CD14-positive monocyte (primary cell): ENCODE measurements around the gene ORAI1. TPM values are rescaled to one million over a fixed set of nuclear protein-coding genes. Genes with fewer than 3 reads are reported as not detected.
"Not testable (repeated sequence)": the region's sequence is repeated elsewhere in the genome, so short reads cannot be mapped to it uniquely, and the experiment has no call there.

Experiments used
- DNase-seq, 3 donors: peaks; one replicate each; pipeline ENCODE4 v3.0.0-alpha.2; 2011 to 2022
- H2AFZ ChIP-seq: 2 replicates; pipeline ENCODE4 v1.6.0; 2012; ENCODE audit warnings: mild to moderate bottlenecking, low read depth, low read length, inconsistent platforms; ENCODE audit not compliant: insufficient read depth, poor library complexity, severe bottlenecking
- H3K27ac ChIP-seq, 2 donors: 1 replicate in 1 of 2; 2 replicates in 1 of 2; pipeline ENCODE4 v1.5.1; 2012 to 2013; ENCODE audit warnings: low read length in 2 of 2, control low read depth in 1 of 2, inconsistent platforms in 1 of 2, low read depth in 1 of 2, mild to moderate bottlenecking in 1 of 2
- H3K27me3 ChIP-seq, 2 donors: one replicate each; pipeline versions ENCODE4 v1.6.0 to v1.6.1; 2011 to 2013; ENCODE audit warnings: low read length in 2 of 2; ENCODE audit not compliant: control insufficient read depth in 2 of 2, insufficient read depth in 2 of 2
- H3K36me3 ChIP-seq, 2 donors: replicated peaks in 1 of 2; 1 replicate in 1 of 2; 2 replicates in 1 of 2; pipeline versions ENCODE4 v1.5.1 to v1.6.1; 2012 to 2013; ENCODE audit warnings: low read length in 2 of 2, control low read depth in 1 of 2, inconsistent platforms in 1 of 2, mild to moderate bottlenecking in 1 of 2; ENCODE audit not compliant: insufficient read depth in 2 of 2, control insufficient read depth in 1 of 2
- H3K4me1 ChIP-seq, 2 donors: 1 replicate in 1 of 2; 2 replicates in 1 of 2; pipeline versions ENCODE4 v1.5.1 to v1.6.1; 2012 to 2013; ENCODE audit warnings: low read length in 2 of 2, control low read depth in 1 of 2, inconsistent platforms in 1 of 2, mild to moderate bottlenecking in 1 of 2, moderate library complexity in 1 of 2; ENCODE audit not compliant: insufficient read depth in 2 of 2, control insufficient read depth in 1 of 2
- H3K4me2 ChIP-seq: replicated peaks from 2 replicates; pipeline ENCODE3; 2012; ENCODE audit warnings: low read length, moderate library complexity, mild to moderate bottlenecking; ENCODE audit not compliant: poor library complexity, severe bottlenecking; ENCODE audit errors: extremely low read depth
- H3K4me3 ChIP-seq, 3 experiments: fragments of 200-600 bp in 1 of 3; sonication (generic) in 1 of 3; replicated peaks in 1 of 3; 1 replicate in 2 of 3; 2 replicates in 1 of 3; pipeline ENCODE4 v1.5.1; 2011 to 2013; ENCODE audit warnings: low read length in 3 of 3, mild to moderate bottlenecking in 3 of 3, control low read depth in 2 of 3, low read depth in 2 of 3, inconsistent platforms in 1 of 3, moderate library complexity in 1 of 3
- H3K79me2 ChIP-seq: 2 replicates; pipeline ENCODE4 v1.6.0; 2012; ENCODE audit warnings: mild to moderate bottlenecking, control low read depth, inconsistent platforms, low read length, moderate library complexity; ENCODE audit not compliant: insufficient read depth
- H3K9ac ChIP-seq: 2 replicates; pipeline ENCODE4 v1.6.0; 2017; ENCODE audit warnings: low read length, mild to moderate bottlenecking; ENCODE audit not compliant: insufficient read depth, poor library complexity, severe bottlenecking
- H3K9me3 ChIP-seq, 2 donors: replicated peaks in 1 of 2; 1 replicate in 1 of 2; 2 replicates in 1 of 2; pipeline versions ENCODE4 v1.5.1 to v1.6.1; 2012 to 2013; ENCODE audit warnings: low read length in 2 of 2, control low read depth in 1 of 2; ENCODE audit not compliant: control insufficient read depth in 1 of 2, insufficient read depth in 1 of 2
- H4K20me1 ChIP-seq: 2 replicates; pipeline ENCODE4 v1.6.0; 2012; ENCODE audit warnings: mild to moderate bottlenecking, low read length, control low read depth, moderate library complexity; ENCODE audit not compliant: insufficient read depth
- H3K27ac Mint-ChIP-seq, 7 donors: one replicate each; pipeline ENCODE4 v1.8.0; 2020; ENCODE audit warnings: mild to moderate bottlenecking in 7 of 7, mixed read lengths in 7 of 7, moderate library complexity in 6 of 7, inconsistent platforms in 2 of 7
- H3K27me3 Mint-ChIP-seq, 3 donors: one replicate each; pipeline ENCODE4 v1.8.0; 2021 to 2022; ENCODE audit warnings: low read depth in 3 of 3, mild to moderate bottlenecking in 3 of 3, mixed read lengths in 3 of 3, moderate library complexity in 3 of 3, inconsistent platforms in 1 of 3
- H3K36me3 Mint-ChIP-seq, 2 donors: one replicate each; pipeline ENCODE4 v1.8.0; 2020; ENCODE audit warnings: mixed read lengths in 2 of 2, inconsistent platforms in 1 of 2, mild to moderate bottlenecking in 1 of 2
- H3K4me1 Mint-ChIP-seq: one replicate; pipeline ENCODE4 v1.8.0; 2020; ENCODE audit warnings: mild to moderate bottlenecking, mixed read lengths
- H3K4me3 Mint-ChIP-seq, 2 donors: one replicate each; pipeline ENCODE4 v1.8.0; 2020; ENCODE audit warnings: mild to moderate bottlenecking in 2 of 2, mixed read lengths in 2 of 2, moderate library complexity in 1 of 2
- H3K9me3 Mint-ChIP-seq, 7 donors: one replicate each; pipeline ENCODE4 v1.8.0; 2020 to 2022; ENCODE audit warnings: mixed read lengths in 7 of 7, mild to moderate bottlenecking in 6 of 7, moderate library complexity in 6 of 7, inconsistent platforms in 2 of 7
- CTCF ChIP-seq: fragments of 200-600 bp; IDR thresholded peaks from one replicate; pipeline ENCODE4 v1.8.0; 2022; ENCODE audit warnings: antibody characterized with exemption, mild to moderate bottlenecking
- WGBS: methylation state at CpG from one replicate; pipeline ENCODE4 v1.1.5; 2013; ENCODE audit warnings: missing lambda C conversion rate; ENCODE audit not compliant: insufficient coverage; 5-methylcytosine and 5-hydroxymethylcytosine counted together
- intact Hi-C, 2 donors: fragments of 100-400 bp; cut with micrococcal nuclease; formaldehyde crosslinking; loops; one replicate each; pipeline versions ENCODE4 v1.15.0 to v1.15.1; 2023
- polyA plus RNA-seq, 3 donors: library from polyadenylated mRNA; depleted of rRNA in 1 of 3; unstranded in 2 of 3; stranded (reverse) in 1 of 3; fragments of 300-500 nt in 2 of 3; fragments of >200 nt in 1 of 3; fragmentation: Illumina TruSeq in 2 of 3; gene quantifications; 1 replicate in 2 of 3; 2 replicates in 1 of 3; pipeline ENCODE4 v1.2.3, GENCODE V29; 2012 to 2021

Gene ORAI1
- polyA plus RNA-seq, 3 donors: 36.4 to 77.9 (median 54.6) TPM

DNA sequence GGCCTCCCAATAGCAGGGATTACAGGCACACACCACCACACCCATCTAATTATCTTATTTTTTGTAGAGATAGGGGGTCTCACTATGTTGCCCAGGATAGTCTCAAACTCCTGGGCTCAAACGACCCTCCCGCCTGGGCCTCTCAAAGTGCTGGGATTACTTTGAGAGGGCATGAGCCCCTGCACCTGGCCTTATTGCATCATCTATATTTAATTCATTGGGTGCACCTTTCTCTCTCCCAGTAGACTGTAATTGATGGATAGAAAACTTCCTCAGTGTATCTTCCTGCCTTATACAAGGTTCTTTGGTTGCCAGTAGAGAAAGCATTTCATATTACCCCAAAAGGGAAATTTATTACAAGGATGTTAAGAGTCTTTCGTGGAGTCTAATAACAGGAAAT is 52.0 kb downstream of the ORAI1 start:
- Mint-ChIP-seq H3K27ac (no peak overlapping the region), H3K4me3 (no peak overlapping the region), H3K9me3 (no peaks in the 10 kb centered on the region)

GRCh38 chr12:121678716-121679300 is 52.5 kb downstream of the ORAI1 start:
- intact Hi-C loops: no loop called here
- Histone ChIP-seq H4K20me1 (no peaks in the 10 kb centered on the region), H3K27ac (no peak overlapping the region), H3K9me3 (no peaks in the 10 kb centered on the region), H3K4me3 (no peak overlapping the region), H3K4me2 (no peak overlapping the region), H3K4me1 (peaks cover 3% of the 10 kb centered on the region in 2 donors), H3K36me3 (no peaks in the 10 kb centered on the region), H3K27me3 (no peaks in the 10 kb centered on the region), H3K79me2 (no peaks in the 10 kb centered on the region), H3K9ac (no peak overlapping the region), H2AFZ (no peak overlapping the region)
- Mint-ChIP-seq H3K4me3 (no peak overlapping the region), H3K36me3 (no peaks in the 10 kb centered on the region), H3K27me3 (peaks cover 0 to 3% (median 0%) of the 10 kb centered on the region in 3 donors), H3K4me1 (peaks cover 6% of the 10 kb centered on the region), H3K27ac (no peak overlapping the region), H3K9me3 (no peaks in the 10 kb centered on the region)
- DNase-seq: no peak
- WGBS: 92% methylated on average over 3 of the region's 9 CpGs
- TF ChIP-seq CTCF: no peak

More for the DNA sequence above, 52.0 kb downstream of the ORAI1 start:
- Histone ChIP-seq H3K4me1 (peaks cover 3% of the 10 kb centered on the region in 2 donors), H3K79me2 (no peaks in the 10 kb centered on the region), H3K4me3 (no peak overlapping the region), H2AFZ (no peak overlapping the region), H3K9me3 (no peaks in the 10 kb centered on the region), H3K27ac (no peak overlapping the region), H3K36me3 (no peaks in the 10 kb centered on the region), H4K20me1 (no peaks in the 10 kb centered on the region), H3K9ac (no peak overlapping the region), H3K27me3 (no peaks in the 10 kb centered on the region), H3K4me2 (no peak overlapping the region)
- DNase-seq: no peak
- H3K36me3 Mint-ChIP-seq: no peaks in the 10 kb centered on the region
- WGBS: no CpG with 5 or more reads among the region's 3 CpGs
- no peak for TF ChIP-seq CTCF
- intact Hi-C loops: no loop called here
- H3K27me3 Mint-ChIP-seq: peaks cover 0 to 3% (median under 1%) of the 10 kb centered on the region in 3 donors
- H3K4me1 Mint-ChIP-seq: peaks cover 6% of the 10 kb centered on the region

DNA sequence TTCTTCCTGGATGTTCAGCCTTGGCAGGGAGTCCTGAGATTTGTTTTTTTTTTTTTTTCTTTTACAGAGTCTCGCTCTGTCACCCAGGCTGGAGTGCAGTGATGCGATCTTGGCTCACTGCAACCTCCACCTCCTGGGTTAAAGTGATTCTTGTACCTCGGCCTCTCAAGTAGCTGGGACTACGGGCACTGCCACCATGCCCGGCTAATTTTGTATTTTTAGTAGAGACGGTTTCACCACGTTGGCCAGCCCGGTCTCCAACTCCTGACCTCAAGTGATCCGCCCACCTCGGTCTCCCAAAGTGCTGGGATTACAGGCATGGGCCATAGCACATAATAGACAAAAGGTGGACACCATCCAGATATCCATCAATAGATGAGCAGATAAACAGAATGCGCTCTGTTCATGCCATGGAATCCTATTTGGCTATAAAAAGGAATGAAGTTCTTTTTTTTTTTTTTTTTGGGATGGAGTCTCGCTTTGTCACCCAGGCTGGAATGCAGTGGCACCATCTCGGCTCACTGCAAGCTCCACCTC is 53.4 kb downstream of the ORAI1 start:
- not testable (repeated sequence) for DNase-seq, H3K4me1 Mint-ChIP-seq, H2AFZ ChIP-seq, H3K79me2 ChIP-seq, H3K9me3 Mint-ChIP-seq, H3K9me3 ChIP-seq, H3K27ac ChIP-seq, H3K9ac ChIP-seq, H3K27me3 ChIP-seq, H3K4me3 ChIP-seq, H3K4me2 ChIP-seq, H4K20me1 ChIP-seq, H3K4me3 Mint-ChIP-seq, H3K4me1 ChIP-seq, H3K27me3 Mint-ChIP-seq, H3K36me3 ChIP-seq, H3K27ac Mint-ChIP-seq, H3K36me3 Mint-ChIP-seq
- 88% methylated on average over 8 of the region's 13 CpGs for WGBS
- intact Hi-C loops: loop anchor here (5.0 kb wide), 2 partner anchors 127 to 177 kb away; no protein-coding TSS in a partner anchor
